Epidermal melanocyte (primary cell): Measurements from ENCODE around the gene CNGA4.

Experiments
- DNase-seq: peaks from one replicate; pipeline ENCODE4 v3.0.0; 2011; ENCODE audit warnings: low spot score; ENCODE audit not compliant: insufficient read length

Gene CNGA4, protein sequence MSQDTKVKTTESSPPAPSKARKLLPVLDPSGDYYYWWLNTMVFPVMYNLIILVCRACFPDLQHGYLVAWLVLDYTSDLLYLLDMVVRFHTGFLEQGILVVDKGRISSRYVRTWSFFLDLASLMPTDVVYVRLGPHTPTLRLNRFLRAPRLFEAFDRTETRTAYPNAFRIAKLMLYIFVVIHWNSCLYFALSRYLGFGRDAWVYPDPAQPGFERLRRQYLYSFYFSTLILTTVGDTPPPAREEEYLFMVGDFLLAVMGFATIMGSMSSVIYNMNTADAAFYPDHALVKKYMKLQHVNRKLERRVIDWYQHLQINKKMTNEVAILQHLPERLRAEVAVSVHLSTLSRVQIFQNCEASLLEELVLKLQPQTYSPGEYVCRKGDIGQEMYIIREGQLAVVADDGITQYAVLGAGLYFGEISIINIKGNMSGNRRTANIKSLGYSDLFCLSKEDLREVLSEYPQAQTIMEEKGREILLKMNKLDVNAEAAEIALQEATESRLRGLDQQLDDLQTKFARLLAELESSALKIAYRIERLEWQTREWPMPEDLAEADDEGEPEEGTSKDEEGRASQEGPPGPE

DNA sequence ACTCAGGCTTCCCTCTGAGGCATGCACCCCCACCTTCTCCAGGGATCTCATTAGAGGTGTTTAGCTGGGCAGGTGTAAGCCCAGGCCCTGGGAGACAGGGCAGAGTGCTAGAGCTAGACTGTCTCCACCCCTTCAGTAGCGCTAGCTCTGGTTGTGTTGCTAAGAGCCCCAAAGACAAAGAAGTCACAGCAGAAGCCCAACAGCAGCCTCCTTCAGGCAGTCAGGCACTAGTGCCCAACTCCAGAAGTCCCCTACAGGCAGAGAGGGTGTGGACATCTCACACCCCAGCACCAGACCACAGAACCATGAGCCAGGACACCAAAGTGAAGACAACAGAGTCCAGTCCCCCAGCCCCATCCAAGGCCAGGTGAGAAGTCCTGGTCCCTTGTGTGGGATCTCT is at the start of gene CNGA4:
TSS of gene CNGA4 (plus strand) at position 188 of the 400 bp plus-strand sequence. CDS start at position 306, 118 bp downstream.
- DNase-seq = no peak

- no peak for DNase-seq
Observed at GRCh38 chr11:6191742-6192141, 47.1 kb upstream of the CNGA4 start.

DNA sequence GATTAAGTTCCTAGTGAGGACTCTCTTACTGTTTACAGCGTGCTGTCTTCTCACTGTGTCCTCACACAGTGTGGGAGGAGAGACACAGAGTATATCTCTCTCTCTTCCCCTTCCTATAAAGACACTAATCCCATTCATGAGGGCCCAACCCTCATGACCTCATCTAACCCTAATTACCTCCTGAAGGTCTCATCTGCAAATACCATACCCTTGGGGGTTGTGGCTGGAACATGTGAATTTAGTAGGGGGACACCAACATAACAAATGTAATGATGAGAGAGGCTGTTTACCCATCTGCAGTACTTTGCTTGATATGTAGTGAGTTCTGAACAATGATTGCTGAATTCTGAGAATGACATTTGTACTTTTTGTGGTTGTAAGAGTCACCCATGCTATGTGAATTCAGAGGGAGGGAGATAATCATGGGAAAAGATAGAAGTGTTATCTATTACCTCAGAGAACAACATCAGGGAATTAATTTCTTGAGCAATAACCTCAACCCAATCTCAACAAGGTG is 44.8 kb upstream of the CNGA4 start:
- no peak for DNase-seq

DNA sequence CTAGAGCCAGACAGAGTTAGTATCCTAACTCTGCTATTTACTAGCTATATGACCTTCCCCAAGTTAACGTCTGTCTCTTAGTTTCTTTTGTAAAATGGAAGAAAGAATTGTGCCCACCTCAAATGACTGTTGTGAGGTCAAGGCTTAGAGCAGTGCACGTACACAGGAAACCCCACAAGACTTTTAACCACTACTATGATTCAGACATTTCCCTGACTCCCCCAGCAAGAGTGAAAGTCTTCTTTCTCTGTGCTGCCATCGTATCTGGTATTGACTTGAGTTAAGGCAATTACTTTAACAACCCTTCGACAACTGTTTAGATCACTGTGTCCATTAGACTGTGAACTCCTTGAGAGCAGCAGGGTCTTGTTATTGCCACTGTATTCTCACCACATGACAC is 42.5 kb upstream of the CNGA4 start:
- no peak for DNase-seq

DNA sequence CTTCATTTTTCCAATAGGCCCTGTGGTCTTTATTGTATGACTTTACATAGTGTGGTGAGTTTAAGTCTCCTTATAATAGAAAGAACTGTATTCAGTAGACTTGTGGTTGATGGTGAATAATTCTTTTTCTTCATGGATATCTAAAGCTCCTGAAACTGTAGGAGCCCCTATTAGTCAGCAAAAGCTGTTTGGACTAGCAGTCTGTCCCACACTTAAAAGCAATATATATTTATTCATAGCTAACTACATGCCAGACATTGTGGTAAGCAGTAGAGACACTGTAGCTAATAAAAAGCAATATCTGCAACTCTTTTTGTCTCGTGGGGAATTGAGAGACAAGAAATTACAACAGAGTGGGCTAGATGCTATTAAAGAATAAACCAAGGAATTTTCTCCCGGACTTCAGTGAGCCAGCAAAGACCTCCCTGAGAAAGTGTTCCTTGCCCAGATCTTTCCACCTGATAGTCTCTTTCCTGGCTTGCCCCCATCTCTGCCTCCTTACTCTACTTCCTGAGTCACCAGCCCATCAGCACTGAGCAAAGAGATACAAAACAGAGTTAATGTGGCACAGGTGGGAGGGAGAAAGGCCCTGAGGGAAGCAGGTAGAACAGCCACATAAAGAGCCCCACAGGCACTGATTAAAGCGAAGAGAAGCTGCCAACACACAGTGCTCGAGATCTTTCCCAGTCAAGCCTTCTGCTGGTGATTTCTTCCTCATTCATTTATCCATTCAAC is 41.3 kb upstream of the CNGA4 start:
- DNase-seq = no peak

DNA sequence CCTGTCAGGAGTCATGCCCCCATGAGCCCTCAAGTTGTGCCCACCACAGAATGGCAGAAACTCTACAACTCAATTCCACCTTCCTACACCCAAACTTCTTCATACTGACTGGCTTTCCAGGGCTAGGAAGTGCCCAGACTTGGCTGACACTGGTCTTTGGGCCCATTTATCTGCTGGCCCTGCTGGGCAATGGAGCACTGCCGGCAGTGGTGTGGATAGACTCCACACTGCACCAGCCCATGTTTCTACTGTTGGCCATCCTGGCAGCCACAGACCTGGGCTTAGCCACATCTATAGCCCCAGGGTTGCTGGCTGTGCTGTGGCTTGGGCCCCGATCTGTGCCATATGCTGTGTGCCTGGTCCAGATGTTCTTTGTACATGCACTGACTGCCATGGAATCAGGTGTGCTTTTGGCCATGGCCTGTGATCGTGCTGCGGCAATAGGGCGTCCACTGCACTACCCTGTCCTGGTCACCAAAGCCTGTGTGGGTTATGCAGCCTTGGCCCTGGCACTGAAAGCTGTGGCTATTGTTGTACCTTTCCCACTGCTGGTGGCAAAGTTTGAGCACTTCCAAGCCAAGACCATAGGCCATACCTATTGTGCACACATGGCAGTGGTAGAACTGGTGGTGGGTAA is 39.6 kb upstream of the CNGA4 start, which contains the start of gene OR52W1:
TSS of gene OR52W1 (plus strand) at position 51 of the 637 bp plus-strand sequence. CDS start at position 51, 0 bp downstream.
- no peak for DNase-seq

GRCh38 chr11:6200975-6201374 is 37.9 kb upstream of the CNGA4 start:
- DNase-seq = no peak

DNA sequence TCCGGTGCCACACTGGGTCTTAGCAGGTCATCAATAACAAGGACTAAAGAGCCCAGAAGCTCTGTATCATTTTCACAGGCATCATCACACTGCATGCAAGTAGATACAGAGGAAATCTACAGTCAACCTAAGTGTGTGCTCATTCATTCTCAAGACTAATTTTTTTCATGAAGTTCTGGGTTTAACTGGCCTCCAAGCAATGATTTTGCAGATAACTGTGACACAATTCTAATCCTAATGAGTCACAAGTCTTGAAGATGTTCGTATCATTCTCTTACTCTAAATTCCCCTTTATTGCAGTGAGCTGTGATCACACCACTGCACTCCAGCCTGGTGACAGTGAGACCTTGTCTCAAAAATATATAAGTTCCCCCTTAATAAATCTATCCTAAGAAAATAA is 37.4 kb upstream of the CNGA4 start:
- DNase-seq = no peak

- no peak for DNase-seq
Observed at GRCh38 chr11:6202041-6202440, 36.8 kb upstream of the CNGA4 start.

DNA sequence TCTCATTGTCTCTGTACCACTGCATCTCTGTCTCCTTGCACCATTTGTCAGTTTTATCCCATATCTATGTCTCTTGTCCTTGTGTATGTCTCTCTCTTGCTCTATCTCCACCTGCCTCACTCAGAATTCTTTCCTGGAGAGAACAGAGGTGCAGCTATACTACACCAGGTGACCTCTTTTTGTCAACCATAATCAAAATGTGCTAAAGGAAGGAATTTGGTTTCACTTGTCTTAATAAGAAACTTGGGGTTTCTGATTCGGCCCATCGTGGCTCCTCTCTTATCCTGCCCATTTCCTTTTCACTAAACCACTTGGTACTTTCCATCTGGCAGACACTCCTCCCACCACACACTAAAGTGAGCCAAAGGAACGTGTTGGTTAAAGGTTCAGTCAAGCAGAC is 35.6 kb upstream of the CNGA4 start:
- no peak for DNase-seq

GRCh38 chr11:6204706-6205105 is 34.2 kb upstream of the CNGA4 start:
- DNase-seq = no peak

- no peak for DNase-seq
Observed at GRCh38 chr11:6205366-6205765, 33.5 kb upstream of the CNGA4 start, which contains the start of gene C11orf42. TSS of gene C11orf42 (plus strand) at chr11:6205557. CDS start at chr11:6205616, 59 bp downstream.

GRCh38 chr11:6206456-6207180 is 32.3 kb upstream of the CNGA4 start:
- DNase-seq = no peak

- no peak for DNase-seq
Observed at GRCh38 chr11:6209801-6210200, 29.1 kb upstream of the CNGA4 start.

DNA sequence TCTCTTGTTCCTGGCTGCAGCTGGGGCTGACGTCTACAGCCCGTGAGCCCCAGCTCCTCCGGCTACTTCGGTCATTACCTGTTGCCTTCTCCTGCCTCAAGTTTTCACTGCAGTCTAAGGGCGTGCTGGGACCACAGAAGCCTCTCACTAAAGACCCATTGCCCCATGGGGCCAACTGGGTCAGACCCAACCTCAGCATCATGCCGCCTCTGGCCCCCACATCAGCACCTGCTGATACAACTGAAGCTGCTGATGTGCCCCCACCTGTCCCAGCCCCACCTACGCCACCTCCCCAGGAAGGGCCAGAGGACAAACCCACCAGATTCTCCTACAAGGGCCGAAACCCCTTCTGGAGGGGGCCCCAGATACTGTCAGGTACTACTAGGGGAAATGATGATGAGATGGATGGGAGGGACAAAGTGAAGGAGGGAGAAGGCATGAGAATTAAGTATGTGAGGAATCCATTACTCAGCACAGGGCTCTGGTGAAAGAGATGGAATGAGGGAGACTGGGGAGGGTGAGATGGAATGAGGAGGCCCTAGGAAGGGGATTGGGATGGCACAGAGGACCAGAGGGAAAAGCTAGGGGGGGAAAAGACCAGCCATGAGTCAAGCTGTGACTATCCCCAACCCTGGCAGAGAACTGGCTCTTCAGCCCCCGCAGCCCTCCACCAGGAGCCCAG is 28.5 kb upstream of the CNGA4 start:
- no peak for DNase-seq

GRCh38 chr11:6214530-6214929 is 24.4 kb upstream of the CNGA4 start:
- no peak for DNase-seq

GRCh38 chr11:6216501-6216900 is 22.4 kb upstream of the CNGA4 start:
- DNase-seq = no peak

DNA sequence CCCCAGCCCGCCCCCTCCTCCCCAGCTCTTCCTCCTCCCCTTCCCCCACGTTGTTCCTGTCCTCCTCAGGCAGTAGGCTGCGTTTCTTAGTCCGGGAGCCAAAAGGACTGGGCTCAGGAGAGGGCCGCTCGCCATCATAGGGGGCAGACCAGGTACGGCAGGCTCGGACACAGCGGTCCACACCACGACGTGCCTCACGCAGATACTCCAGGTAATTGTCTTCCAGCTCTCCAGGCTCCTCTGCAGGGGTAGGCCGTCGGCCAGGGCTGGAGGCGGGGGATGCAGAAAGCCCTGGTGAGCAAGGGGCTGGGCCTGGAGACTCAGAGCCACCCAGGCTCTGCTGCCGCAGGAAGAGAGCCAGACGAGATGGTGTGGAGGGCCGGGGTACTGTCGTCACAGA is 21.2 kb upstream of the CNGA4 start:
- no peak for DNase-seq

DNA sequence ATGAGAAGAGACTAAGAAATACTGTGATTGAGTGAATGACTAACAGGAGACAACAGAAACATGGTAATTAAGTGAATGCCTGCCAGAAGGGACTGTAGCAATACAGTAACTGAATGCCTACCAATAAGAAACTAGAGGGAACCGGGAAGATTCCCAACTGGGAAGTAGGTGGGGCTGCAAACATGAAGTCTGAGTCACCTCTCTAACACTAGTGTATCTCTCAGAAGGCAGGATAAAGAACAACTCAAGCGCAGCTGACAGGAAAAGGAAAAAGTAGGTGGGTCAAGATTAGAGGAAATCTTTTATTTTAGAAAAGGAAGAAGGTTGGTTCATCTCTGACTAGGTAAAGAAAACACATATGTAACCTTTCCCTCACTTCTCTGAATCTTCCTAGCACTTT is 19.5 kb upstream of the CNGA4 start:
- DNase-seq = no peak

DNA sequence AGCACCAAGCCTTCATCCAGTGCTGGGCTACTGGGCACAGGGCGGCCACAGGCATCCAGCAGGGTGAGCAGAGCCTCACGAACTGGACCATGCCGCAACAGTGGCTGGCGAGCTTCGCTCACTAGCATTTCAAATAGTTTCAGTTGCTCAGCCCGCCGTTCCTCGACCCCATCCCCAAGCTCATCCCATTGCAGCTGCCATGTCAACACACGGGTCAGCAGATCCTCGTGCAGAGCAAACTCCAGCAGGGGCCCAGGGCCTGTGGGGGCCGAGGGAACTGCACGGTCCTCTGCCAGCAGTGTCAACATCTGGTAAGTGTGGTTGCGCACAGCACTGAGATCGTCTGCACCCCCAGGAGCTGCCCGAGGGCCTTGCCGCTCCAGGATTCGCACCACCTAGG is 15.0 kb upstream of the CNGA4 start:
- no peak for DNase-seq
